Gastrocnemius medialis (tissue), 4 donors: ENCODE data around the gene CCL7.

Experiments
- POLR2A ChIP-seq, 2 donors: fragments of 450-650 bp; IDR thresholded peaks; one replicate each; pipeline ENCODE4 v1.6.1; 2017; ENCODE audit warnings: antibody characterized with exemption in 2 of 2, mild to moderate bottlenecking in 2 of 2, moderate library complexity in 2 of 2
- TF ChIP-seq, protein P1 (sequence below), 5 experiments: fragments of 450-650 bp in 3 of 5; fragments of 200-600 bp in 2 of 5; sonication (generic) in 2 of 5; IDR thresholded peaks in 4 of 5; conservative IDR thresholded peaks in 1 of 5; 1 replicate in 4 of 5; 2 replicates in 1 of 5; pipeline ENCODE4 v1.5.1; 2016 to 2019; ENCODE audit warnings: antibody characterized with exemption in 5 of 5, mild to moderate bottlenecking in 3 of 5, moderate library complexity in 3 of 5

DNA sequence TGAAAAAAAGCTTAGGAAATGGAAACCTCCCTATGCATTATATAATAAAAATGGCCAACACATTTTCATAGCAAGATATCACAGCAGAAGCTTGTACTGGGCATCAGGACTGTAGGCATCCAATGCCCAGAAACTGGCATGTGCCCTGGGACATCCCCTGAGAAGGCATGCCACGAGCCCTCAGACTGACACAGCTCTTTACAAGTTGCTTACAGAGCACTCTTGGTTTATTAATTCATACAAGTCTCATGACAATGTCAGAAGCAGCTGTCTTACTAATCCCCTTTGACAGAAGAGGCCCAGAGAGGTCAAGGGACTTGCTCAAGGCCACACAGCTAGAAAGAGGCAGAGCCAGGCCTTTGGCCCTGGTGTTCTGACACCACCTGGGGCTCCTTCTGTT is 20.5 kb upstream of the CCL7 start:
- TF ChIP-seq, protein P1, sequence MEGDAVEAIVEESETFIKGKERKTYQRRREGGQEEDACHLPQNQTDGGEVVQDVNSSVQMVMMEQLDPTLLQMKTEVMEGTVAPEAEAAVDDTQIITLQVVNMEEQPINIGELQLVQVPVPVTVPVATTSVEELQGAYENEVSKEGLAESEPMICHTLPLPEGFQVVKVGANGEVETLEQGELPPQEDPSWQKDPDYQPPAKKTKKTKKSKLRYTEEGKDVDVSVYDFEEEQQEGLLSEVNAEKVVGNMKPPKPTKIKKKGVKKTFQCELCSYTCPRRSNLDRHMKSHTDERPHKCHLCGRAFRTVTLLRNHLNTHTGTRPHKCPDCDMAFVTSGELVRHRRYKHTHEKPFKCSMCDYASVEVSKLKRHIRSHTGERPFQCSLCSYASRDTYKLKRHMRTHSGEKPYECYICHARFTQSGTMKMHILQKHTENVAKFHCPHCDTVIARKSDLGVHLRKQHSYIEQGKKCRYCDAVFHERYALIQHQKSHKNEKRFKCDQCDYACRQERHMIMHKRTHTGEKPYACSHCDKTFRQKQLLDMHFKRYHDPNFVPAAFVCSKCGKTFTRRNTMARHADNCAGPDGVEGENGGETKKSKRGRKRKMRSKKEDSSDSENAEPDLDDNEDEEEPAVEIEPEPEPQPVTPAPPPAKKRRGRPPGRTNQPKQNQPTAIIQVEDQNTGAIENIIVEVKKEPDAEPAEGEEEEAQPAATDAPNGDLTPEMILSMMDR (IDR thresholded peaks at IDR 0.05 in 4 of 5, conservative IDR thresholded peaks at IDR 0.05 in 1 of 5): no peak
- TF ChIP-seq POLR2A (IDR thresholded peaks at IDR 0.05): no peak
